IMR-90 (cell line): ENCODE measurements around the gene SLC26A5. TPM values are rescaled to one million over a fixed set of nuclear protein-coding genes. Genes with fewer than 3 reads are reported as not detected.

Source experiments
- ATAC-seq: fragments of 200-7000 bp; cut with Tn5 transposase; 2 replicates; pipeline ENCODE4 v1.9.1; 2020; ENCODE audit warnings: low read depth, mild to moderate bottlenecking, moderate library complexity
- BruUV-seq: library from RNA; stranded (reverse); fragments of 400-500 nt; replicated peaks from 2 replicates; lab custom pipeline; 2021; lab: Mats Ljungman, UMichigan
- CTCF ChIA-PET: fragments of 300-600 bp; formaldehyde crosslinking; extraction: SDS; loops from one replicate; lab custom pipeline; 2021; ENCODE audit warnings: antibody characterized with exemption; lab: Yijun Ruan, JAX
- POLR2A ChIA-PET: fragments of 300-600 bp; sonication (Branson Sonifier 250); formaldehyde crosslinking; loops from one replicate; lab custom pipeline; 2022; ENCODE audit warnings: antibody characterized with exemption; ENCODE audit not compliant: unreplicated experiment; lab: Charles Lee
- DNase-seq: peaks from one replicate; pipeline ENCODE4 v3.0.0; 2013
- H2AFZ ChIP-seq: replicated peaks from 2 replicates; pipeline ENCODE3; 2013; ENCODE audit warnings: low read length, mild to moderate bottlenecking; ENCODE audit not compliant: poor library complexity
- H2AK5ac ChIP-seq: 2 replicates; pipeline ENCODE4 v1.6.1; 2013; ENCODE audit warnings: low read depth, low read length, inconsistent platforms
- H2AK9ac ChIP-seq: replicated peaks from 2 replicates; pipeline ENCODE3; 2013; ENCODE audit warnings: mild to moderate bottlenecking, low read depth, low read length, moderate library complexity; ENCODE audit not compliant: poor library complexity
- H2BK120ac ChIP-seq: 2 replicates; pipeline ENCODE4 v1.6.1; 2013; ENCODE audit warnings: low read depth, low read length, inconsistent platforms
- H2BK15ac ChIP-seq: 3 replicates; pipeline ENCODE4 v1.6.1; 2013; ENCODE audit warnings: low read depth, low read length, inconsistent platforms
- H2BK20ac ChIP-seq: 2 replicates; pipeline ENCODE4 v1.6.1; 2013; ENCODE audit warnings: low read depth, mild to moderate bottlenecking, inconsistent platforms, low read length, moderate library complexity
- H2BK5ac ChIP-seq: 2 replicates; pipeline ENCODE4 v1.6.1; 2013; ENCODE audit warnings: mild to moderate bottlenecking, low read depth, low read length, inconsistent platforms; ENCODE audit not compliant: poor library complexity, severe bottlenecking
- H3K14ac ChIP-seq: replicated peaks from 2 replicates; pipeline ENCODE4 v1.6.1; 2013; ENCODE audit warnings: low read depth, low read length, inconsistent platforms
- H3K18ac ChIP-seq: 2 replicates; pipeline ENCODE4 v1.6.1; 2013; ENCODE audit warnings: low read depth, low read length, control low read depth
- H3K23ac ChIP-seq: 2 replicates; pipeline ENCODE4 v1.6.1; 2013; ENCODE audit warnings: low read depth, low read length, inconsistent platforms
- H3K27ac ChIP-seq: 2 replicates; pipeline ENCODE4 v1.5.1; 2013; ENCODE audit warnings: mild to moderate bottlenecking, control low read depth, low read length; ENCODE audit not compliant: insufficient read depth
- H3K27me3 ChIP-seq: 2 replicates; pipeline ENCODE4 v1.6.1; 2013; ENCODE audit warnings: low read length; ENCODE audit not compliant: control insufficient read depth, insufficient read depth
- H3K36me3 ChIP-seq: 2 replicates; pipeline ENCODE4 v1.6.1; 2013; ENCODE audit warnings: low read length, mixed read lengths; ENCODE audit not compliant: control insufficient read depth, insufficient read depth
- H3K4ac ChIP-seq: 2 replicates; pipeline ENCODE4 v1.6.1; 2013; ENCODE audit warnings: low read depth, low read length, inconsistent platforms
- H3K4me1 ChIP-seq: 2 replicates; pipeline ENCODE4 v1.6.1; 2013; ENCODE audit warnings: low read length, mixed read lengths; ENCODE audit not compliant: control insufficient read depth, insufficient read depth
- H3K4me2 ChIP-seq: 2 replicates; pipeline ENCODE4 v1.6.1; 2013; ENCODE audit warnings: low read depth, mild to moderate bottlenecking, control low read depth, low read length, moderate library complexity
- H3K4me3 ChIP-seq: 2 replicates; pipeline ENCODE4 v1.5.1; 2013; ENCODE audit warnings: low read depth, mild to moderate bottlenecking, control low read depth, low read length, moderate library complexity; ENCODE audit not compliant: insufficient read depth
- H3K56ac ChIP-seq: 2 replicates; pipeline ENCODE4 v1.6.1; 2013; ENCODE audit warnings: low read length, inconsistent platforms; ENCODE audit not compliant: insufficient read depth; ENCODE audit errors: extremely low read depth
- H3K79me1 ChIP-seq, 2 experiments: 2 replicates each; pipeline ENCODE4 v1.6.1; 2013; ENCODE audit warnings: low read length in 2 of 2, inconsistent platforms in 1 of 2, low read depth in 1 of 2
- H3K9ac ChIP-seq: 2 replicates; pipeline ENCODE4 v1.6.1; 2013; ENCODE audit warnings: low read depth, low read length, control low read depth
- H3K9me1 ChIP-seq: 2 replicates; pipeline ENCODE4 v1.6.1; 2013; ENCODE audit warnings: low read length, inconsistent platforms; ENCODE audit not compliant: insufficient read depth
- H3K9me3 ChIP-seq: 2 replicates; pipeline ENCODE4 v1.6.1; 2013; ENCODE audit warnings: low read length; ENCODE audit not compliant: control insufficient read depth, insufficient read depth
- H4K20me1 ChIP-seq: 2 replicates; pipeline ENCODE4 v1.6.1; 2013; ENCODE audit warnings: low read length, inconsistent platforms; ENCODE audit not compliant: insufficient read depth
- H4K5ac ChIP-seq: 2 replicates; pipeline ENCODE4 v1.6.1; 2013; ENCODE audit warnings: mild to moderate bottlenecking, low read depth, low read length, control low read depth
- H4K8ac ChIP-seq, 2 experiments: 2 replicates each; pipeline ENCODE4 v1.6.1; 2013; ENCODE audit warnings: low read depth in 2 of 2, low read length in 2 of 2, control low read depth in 1 of 2, inconsistent platforms in 1 of 2
- H4K91ac ChIP-seq: 2 replicates; pipeline ENCODE4 v1.6.1; 2013; ENCODE audit warnings: low read depth, low read length, inconsistent platforms; ENCODE audit not compliant: insufficient read depth
- CHD1 ChIP-seq: IDR thresholded peaks from 2 replicates; pipeline ENCODE4 v1.6.1; 2012; ENCODE audit warnings: low read depth, low read length, improper control_type of control experiment
- FOS ChIP-seq: fragments of 150-350 bp; IDR thresholded peaks from 2 replicates; pipeline ENCODE4 v1.6.1; 2016; ENCODE audit warnings: low read depth, low read length
- MAFK ChIP-seq: IDR thresholded peaks from 2 replicates; pipeline ENCODE4 v1.6.1; 2012; ENCODE audit warnings: low read depth, low read length, improper control_type of control experiment
- MAZ ChIP-seq: IDR thresholded peaks from 2 replicates; pipeline ENCODE4 v1.6.1; 2012; ENCODE audit warnings: low read depth, mild to moderate bottlenecking, low read length, improper control_type of control experiment, moderate library complexity, borderline replicate concordance
- NFE2L2 ChIP-seq: fragments of 150-350 bp; IDR thresholded peaks from 2 replicates; pipeline ENCODE4 v1.6.1; 2016; ENCODE audit warnings: low read depth, mild to moderate bottlenecking, low read length
- POLR2A ChIP-seq: IDR thresholded peaks from 2 replicates; pipeline ENCODE4 v1.6.1; 2012; ENCODE audit warnings: mild to moderate bottlenecking, low read depth, low read length
- RAD21 ChIP-seq: IDR thresholded peaks from 2 replicates; pipeline ENCODE4 v1.6.1; 2012; ENCODE audit warnings: low read length, improper control_type of control experiment
- WGBS, 2 experiments: methylation state at CpG; one replicate each; pipeline versions ENCODE4 v1.1.5 to v1.1.7; 2013; ENCODE audit warnings: missing lambda C conversion rate in 2 of 2; ENCODE audit not compliant: insufficient read length in 1 of 2; ENCODE audit errors: extremely low coverage in 2 of 2; 5-methylcytosine and 5-hydroxymethylcytosine counted together
- dilution Hi-C: fragments of 300-500 bp; cut with HindIII; formaldehyde crosslinking; loops from one replicate; pipeline ENCODE4 v1.14.3; 2018; ENCODE audit warnings: low sequenced_read_pairs; ENCODE audit not compliant: unreplicated experiment
- in situ Hi-C: fragments of 300-500 bp; cut with MboI; formaldehyde crosslinking; loops from 3 replicates; pipeline ENCODE4 v1.14.3; 2019; ENCODE audit warnings: low sequenced_read_pairs, inconsistent platforms, mixed read lengths
- intact Hi-C: fragments of 100-400 bp; cut with micrococcal nuclease; formaldehyde crosslinking; loops from 2 replicates; pipeline ENCODE4 v1.10.0; 2022
- polyA plus RNA-seq, 3 experiments: library from polyadenylated mRNA; depleted of rRNA; stranded (reverse); fragments of >200 nt; gene quantifications; 2 replicates each; pipeline ENCODE4 v1.2.3, GENCODE V29; 2012; ENCODE audit warnings: low replicate concordance in 1 of 3
- total RNA-seq: library from RNA; depleted of rRNA; stranded (reverse); fragments of >200 nt; gene quantifications from 2 replicates; pipeline ENCODE4 v1.2.3, GENCODE V29; 2012

The SLC26A5 gene
- total and polyA plus RNA-seq, 2 of the 4 experiments (the other 2 are of a cell fraction) = not detected

DNA sequence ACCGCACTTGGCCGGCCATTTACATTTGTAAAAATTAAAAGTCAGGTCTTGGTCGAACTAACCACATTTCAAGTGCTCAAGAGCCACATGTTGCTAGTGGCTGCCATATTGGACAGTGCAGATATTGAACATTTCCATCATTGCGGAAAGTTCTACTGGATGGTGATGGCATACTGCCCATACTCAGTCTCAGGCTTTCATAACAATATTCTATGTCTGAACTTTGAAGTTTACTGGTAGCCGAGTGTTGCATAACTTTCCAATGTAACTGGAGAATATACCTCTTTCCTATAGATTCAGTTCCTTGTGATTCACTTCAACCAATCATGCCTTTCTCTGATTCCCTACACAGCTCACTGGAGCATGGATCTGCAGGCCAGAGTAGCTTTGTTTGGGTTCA lies 54.9 kb downstream of the SLC26A5 start:
- no peaks in the 10 kb centered on the region for H4K20me1 ChIP-seq
- H3K27ac ChIP-seq = no peak overlapping the region
- H4K8ac ChIP-seq = no peak overlapping the region
- no peak overlapping the region for H2AFZ ChIP-seq
- H2BK20ac ChIP-seq = no peak overlapping the region
- H3K79me1 ChIP-seq = no peaks in the 10 kb centered on the region
- H2AK9ac ChIP-seq = no peak overlapping the region
- no peaks in the 10 kb centered on the region for H3K9me1 ChIP-seq
- H4K5ac ChIP-seq = no peak overlapping the region
- intact Hi-C loops = no loop called here
- DNase-seq (no peak), ATAC-seq (no peak)
- H3K9ac ChIP-seq = no peak overlapping the region
- no peak overlapping the region for H3K56ac ChIP-seq
- TF ChIP-seq FOS (no peak), RAD21 (no peak), POLR2A (no peak), MAFK (no peak), NFE2L2 (no peak), CHD1 (no peak), MAZ (no peak)
- ChIA-PET POLR2A (no interaction called here), CTCF (interaction anchor here (0.6 kb wide), 1 partner anchor 56 kb away, joined by 4 read pairs; no protein-coding TSS in a partner anchor)
- H3K27me3 ChIP-seq = peaks cover 5% of the 10 kb centered on the region
- dilution Hi-C loops = no loop called here
- no peak overlapping the region for H3K4me3 ChIP-seq
- no TSS peak for BruUV-seq
- no peak overlapping the region for H3K23ac ChIP-seq
- in situ Hi-C loops = no loop called here
- H3K4me2 ChIP-seq = no peak overlapping the region
- no peaks in the 10 kb centered on the region for H3K9me3 ChIP-seq
- H3K14ac ChIP-seq = no peak overlapping the region
- no peak overlapping the region for H3K4ac ChIP-seq
- no peak overlapping the region for H2AK5ac ChIP-seq
- WGBS, 2 experiments = 82% methylated on average over 4 of the region's 5 CpGs; no CpG with 5 or more reads in 1 of the 2 experiments
- no peak overlapping the region for H2BK5ac ChIP-seq
- H2BK15ac ChIP-seq = no peak overlapping the region
- H3K36me3 ChIP-seq = no peaks in the 10 kb centered on the region
- no peak overlapping the region for H4K91ac ChIP-seq
- no peaks in the 10 kb centered on the region for H3K4me1 ChIP-seq
- H3K18ac ChIP-seq = no peak overlapping the region
- H2BK120ac ChIP-seq = no peak overlapping the region
